Measurements from ENCODE around the gene RBFOX2. TPM values are rescaled to one million over a fixed set of nuclear protein-coding genes. Genes with fewer than 3 reads are reported as not detected.
A peak's percentile ranks its signal among the peaks of the same experiment; 100 is the strongest.

RBFOX2 gene
- total RNA-seq, 4 donors from 2014 or later = 46.6 to 82.7 (median 62.1) TPM

DNA sequence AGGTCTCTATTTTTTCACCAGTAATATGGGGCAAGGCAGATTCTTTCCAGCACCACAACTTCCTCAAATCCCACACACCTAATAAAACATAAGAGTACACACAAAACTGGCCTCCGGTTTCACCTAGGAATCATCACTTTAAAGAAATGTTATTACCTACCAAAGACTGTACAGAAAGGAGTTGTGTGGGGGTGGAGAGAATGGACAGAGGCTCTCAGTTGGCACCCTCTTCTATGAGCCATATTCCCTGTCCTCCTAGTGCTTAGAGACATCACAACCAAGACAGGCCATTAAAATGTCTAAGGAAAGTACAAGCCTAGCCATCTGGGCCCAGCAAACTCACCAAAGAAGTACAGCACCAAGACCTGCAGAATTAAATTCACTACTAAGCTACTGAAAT lies 56.1 kb downstream of the RBFOX2 start:
- TF ChIP-seq, protein P1, sequence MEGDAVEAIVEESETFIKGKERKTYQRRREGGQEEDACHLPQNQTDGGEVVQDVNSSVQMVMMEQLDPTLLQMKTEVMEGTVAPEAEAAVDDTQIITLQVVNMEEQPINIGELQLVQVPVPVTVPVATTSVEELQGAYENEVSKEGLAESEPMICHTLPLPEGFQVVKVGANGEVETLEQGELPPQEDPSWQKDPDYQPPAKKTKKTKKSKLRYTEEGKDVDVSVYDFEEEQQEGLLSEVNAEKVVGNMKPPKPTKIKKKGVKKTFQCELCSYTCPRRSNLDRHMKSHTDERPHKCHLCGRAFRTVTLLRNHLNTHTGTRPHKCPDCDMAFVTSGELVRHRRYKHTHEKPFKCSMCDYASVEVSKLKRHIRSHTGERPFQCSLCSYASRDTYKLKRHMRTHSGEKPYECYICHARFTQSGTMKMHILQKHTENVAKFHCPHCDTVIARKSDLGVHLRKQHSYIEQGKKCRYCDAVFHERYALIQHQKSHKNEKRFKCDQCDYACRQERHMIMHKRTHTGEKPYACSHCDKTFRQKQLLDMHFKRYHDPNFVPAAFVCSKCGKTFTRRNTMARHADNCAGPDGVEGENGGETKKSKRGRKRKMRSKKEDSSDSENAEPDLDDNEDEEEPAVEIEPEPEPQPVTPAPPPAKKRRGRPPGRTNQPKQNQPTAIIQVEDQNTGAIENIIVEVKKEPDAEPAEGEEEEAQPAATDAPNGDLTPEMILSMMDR (IDR thresholded peaks at IDR 0.05) = no peak
- TF ChIP-seq EP300 (IDR thresholded peaks at IDR 0.05) (no peak), POLR2A (IDR thresholded peaks at IDR 0.05) (no peak), POLR2AphosphoS5 (IDR thresholded peaks at IDR 0.05) (no peak)
- Histone ChIP-seq H3K9me3 (no peaks in the 10 kb centered on the region), H3K27me3 (no peaks in the 10 kb centered on the region), H3K4me3 (no peak overlapping the region), H3K36me3 (no peaks in the 10 kb centered on the region), H3K27ac (peak overlapping the region; percentile 81), H3K4me1 (peaks cover 45% of the 10 kb centered on the region)
- WGBS = 55% methylated on average over 1 of the region's 1 CpG
- no peak for DNase-seq (ENCODE audit: low spot score in 2 of 2)

DNA sequence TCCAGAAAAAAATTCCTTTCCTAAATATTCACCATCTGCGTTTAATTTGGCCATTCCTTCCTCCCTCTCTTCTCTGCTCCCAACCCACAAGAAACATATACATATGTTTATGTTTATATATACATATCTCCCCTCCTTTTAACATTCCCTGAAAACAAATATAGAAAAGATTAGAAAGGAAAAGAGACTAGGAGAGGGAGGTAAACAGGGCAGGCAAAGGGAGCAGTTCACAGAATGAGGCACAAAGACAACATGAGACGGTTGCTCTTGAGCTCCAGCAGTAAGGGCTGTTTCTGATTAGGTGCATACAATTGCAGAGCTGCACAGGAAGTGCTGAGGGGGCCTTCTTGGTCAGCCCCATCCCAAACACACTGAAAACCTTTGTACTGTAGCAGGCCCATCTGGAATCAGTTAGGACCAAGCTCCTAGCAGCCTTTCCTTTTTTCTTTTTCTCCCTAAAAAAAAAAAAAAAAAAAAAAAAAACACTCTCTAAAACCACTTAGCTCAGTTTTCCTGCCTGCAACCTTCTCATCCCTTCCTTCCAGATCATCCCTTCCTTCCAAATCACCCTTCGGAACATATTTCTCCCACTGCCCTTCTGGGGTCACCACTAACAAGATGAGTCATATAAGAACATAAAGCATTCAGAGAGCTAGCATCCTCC lies 57.0 kb downstream of the RBFOX2 start:
- Histone ChIP-seq H3K4me1 (peaks cover 45% of the 10 kb centered on the region), H3K27me3 (no peaks in the 10 kb centered on the region), H3K36me3 (no peaks in the 10 kb centered on the region), H3K27ac (peak overlapping the region; percentile 81), H3K4me3 (no peak overlapping the region), H3K9me3 (no peaks in the 10 kb centered on the region)
- 48% methylated on average over 3 of the region's 3 CpGs for WGBS
- no peak for DNase-seq (ENCODE audit: low spot score in 2 of 2)
- TF ChIP-seq, protein P1 (IDR thresholded peaks at IDR 0.05) = no peak
- no peak for TF ChIP-seq POLR2AphosphoS5 (IDR thresholded peaks at IDR 0.05)
- no peak for TF ChIP-seq EP300 (IDR thresholded peaks at IDR 0.05)
- TF ChIP-seq POLR2A (IDR thresholded peaks at IDR 0.05) = no peak

DNA sequence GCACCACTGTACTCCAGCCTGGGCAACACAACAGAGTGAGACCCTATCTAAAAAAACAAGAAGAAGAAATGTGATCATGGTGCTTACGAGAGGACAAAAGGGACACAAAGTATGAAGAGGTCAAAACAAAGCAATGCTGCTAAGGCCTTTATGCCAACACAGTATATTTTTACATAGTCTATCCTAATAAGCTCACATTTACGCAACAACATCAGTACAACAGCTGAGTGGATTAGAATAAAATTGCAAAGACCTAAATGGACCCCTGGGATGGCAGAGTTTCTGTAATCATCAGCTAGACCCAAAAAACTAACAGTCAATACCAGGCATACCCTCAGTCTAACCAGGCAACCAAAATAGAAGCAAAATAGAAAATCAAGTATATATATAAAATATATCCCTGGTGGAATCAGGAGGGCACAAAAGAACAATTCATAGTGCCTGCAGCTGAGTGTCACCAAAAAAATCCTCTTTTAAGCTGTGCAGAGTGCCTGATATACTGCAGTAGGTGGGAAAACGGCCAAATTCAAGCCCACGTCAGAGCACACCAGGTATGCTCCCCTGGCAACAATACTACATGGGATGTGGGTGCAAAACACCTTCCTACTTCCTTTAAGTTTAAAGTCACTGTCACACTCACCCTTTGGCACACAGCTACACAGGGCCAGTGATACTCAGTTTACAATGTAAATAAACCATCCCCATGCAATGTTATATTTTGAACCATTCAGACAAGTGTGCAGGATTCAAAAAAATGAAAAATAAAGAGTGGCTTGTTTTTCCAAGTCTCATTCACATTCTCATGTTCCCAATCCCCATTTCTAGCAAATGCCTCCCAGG lies 57.8 kb downstream of the RBFOX2 start:
- Histone ChIP-seq H3K9me3 (no peaks in the 10 kb centered on the region), H3K27ac (peak overlapping the region; percentile 81), H3K27me3 (no peaks in the 10 kb centered on the region), H3K4me1 (peaks cover 45% of the 10 kb centered on the region), H3K4me3 (no peak overlapping the region), H3K36me3 (no peaks in the 10 kb centered on the region)
- WGBS = 51% methylated on average over 4 of the region's 4 CpGs
- DNase-seq (ENCODE audit: low spot score in 2 of 2) = no peak
- TF ChIP-seq POLR2A (IDR thresholded peaks at IDR 0.05) (no peak), EP300 (IDR thresholded peaks at IDR 0.05) (no peak), POLR2AphosphoS5 (IDR thresholded peaks at IDR 0.05) (no peak)
- TF ChIP-seq, protein P1 (IDR thresholded peaks at IDR 0.05) = no peak

DNA sequence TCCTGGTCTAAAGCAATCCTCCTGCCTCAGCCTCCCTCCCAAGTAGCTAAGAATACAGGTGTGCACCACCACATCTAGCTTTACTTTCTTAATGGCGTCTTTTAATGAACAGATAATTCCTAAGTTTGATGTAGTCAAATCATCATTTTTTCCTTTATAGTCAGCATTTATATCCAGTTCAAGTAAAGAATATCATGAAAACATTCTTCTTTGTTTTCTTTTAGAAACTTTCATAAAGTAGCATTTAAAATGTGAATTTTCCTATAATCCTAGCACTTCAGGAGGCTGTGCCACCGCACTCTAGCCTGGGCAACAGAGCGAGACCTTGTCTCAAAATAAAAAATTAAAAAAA lies 61.6 kb downstream of the RBFOX2 start:
- H3K27me3 ChIP-seq = no peaks in the 10 kb centered on the region
- WGBS = 98% methylated on average over 3 of the region's 3 CpGs
- no peaks in the 10 kb centered on the region for H3K9me3 ChIP-seq
- H3K4me1 ChIP-seq = peaks cover 17% of the 10 kb centered on the region
- TF ChIP-seq POLR2A (IDR thresholded peaks at IDR 0.05) (no peak), POLR2AphosphoS5 (IDR thresholded peaks at IDR 0.05) (no peak), EP300 (IDR thresholded peaks at IDR 0.05) (no peak)
- TF ChIP-seq, protein P1 (IDR thresholded peaks at IDR 0.05) = no peak
- H3K4me3 ChIP-seq = no peak overlapping the region
- no peak overlapping the region for H3K27ac ChIP-seq
- no peaks in the 10 kb centered on the region for H3K36me3 ChIP-seq
- no peak for DNase-seq (ENCODE audit: low spot score in 2 of 2)

DNA sequence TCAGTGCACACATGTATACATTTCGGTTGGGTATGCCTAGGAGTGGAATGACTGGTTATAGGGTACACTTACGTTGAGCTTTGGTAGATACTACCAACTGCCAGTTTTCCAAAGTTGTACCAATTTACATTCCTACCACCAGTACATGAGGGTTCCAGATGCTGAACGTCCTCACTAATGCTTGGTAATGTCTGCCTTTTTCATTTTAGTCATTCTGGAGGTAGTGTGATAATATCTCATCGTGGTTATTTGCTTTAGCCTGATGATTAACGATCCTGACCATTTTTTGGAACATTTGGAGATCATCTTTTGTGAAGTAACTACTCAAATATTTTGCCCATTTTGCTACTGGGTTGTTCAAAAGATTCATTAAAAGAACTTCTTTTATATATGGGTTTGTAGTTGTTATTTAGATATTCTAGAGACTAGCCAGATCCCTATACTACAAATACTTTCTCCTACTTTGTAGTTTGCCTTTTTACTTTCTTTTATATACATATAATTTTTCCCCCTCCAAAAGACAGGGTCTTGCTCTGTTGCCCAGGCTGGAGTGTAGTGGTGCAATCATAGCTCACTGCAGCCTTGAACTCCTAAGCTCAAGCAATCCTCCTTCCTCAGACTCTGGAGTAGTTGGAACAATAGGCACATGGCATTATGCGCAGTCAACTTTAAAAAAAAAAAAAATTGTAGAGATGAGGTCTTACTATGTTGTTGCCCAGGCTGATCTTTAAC lies 62.1 kb downstream of the RBFOX2 start:
- H3K4me1 ChIP-seq = peaks cover 17% of the 10 kb centered on the region
- TF ChIP-seq POLR2AphosphoS5 (IDR thresholded peaks at IDR 0.05) (no peak), EP300 (IDR thresholded peaks at IDR 0.05) (no peak), POLR2A (IDR thresholded peaks at IDR 0.05) (no peak)
- TF ChIP-seq, protein P1 (IDR thresholded peaks at IDR 0.05) = no peak
- WGBS = 73% methylated on average over 6 of the region's 6 CpGs
- DNase-seq (ENCODE audit: low spot score in 2 of 2) = no peak
- no peaks in the 10 kb centered on the region for H3K27me3 ChIP-seq
- no peaks in the 10 kb centered on the region for H3K9me3 ChIP-seq
- no peak overlapping the region for H3K27ac ChIP-seq
- H3K36me3 ChIP-seq = no peaks in the 10 kb centered on the region
- H3K4me3 ChIP-seq = no peak overlapping the region
